Measurements from ENCODE around the gene HERC2.

Gene HERC2

GRCh38 chr15:28068930-28069329 is 253.0 kb downstream of the HERC2 start:
- no peak overlapping the region for H3K27ac ChIP-seq (ENCODE audit: poor library complexity, severe bottlenecking)
- H3K9me3 ChIP-seq (ENCODE audit: severe bottlenecking), result no peaks in the 10 kb centered on the region
- DNase-seq (ENCODE audit: low spot score) (no peak), ATAC-seq (ENCODE audit: low read depth) (no peak)
- no peaks in the 10 kb centered on the region for H3K4me1 ChIP-seq (ENCODE audit: insufficient read depth, poor library complexity, severe bottlenecking)
- no peak for TF ChIP-seq CTCF (IDR thresholded peaks at IDR 0.05; ENCODE audit: poor library complexity, severe bottlenecking)
- no peaks in the 10 kb centered on the region for H3K36me3 ChIP-seq (ENCODE audit: low read depth)
- no peak overlapping the region for H3K4me3 ChIP-seq (ENCODE audit: severe bottlenecking)
- peaks cover 5% of the 10 kb centered on the region for H3K27me3 ChIP-seq (ENCODE audit: insufficient read depth, poor library complexity, severe bottlenecking)

GRCh38 chr15:28066231-28066630 is 255.7 kb downstream of the HERC2 start:
- no peak for DNase-seq (ENCODE audit: low spot score)
- Histone ChIP-seq H3K36me3 (ENCODE audit: low read depth) (no peaks in the 10 kb centered on the region), H3K9me3 (ENCODE audit: severe bottlenecking) (no peaks in the 10 kb centered on the region), H3K4me3 (ENCODE audit: severe bottlenecking) (no peak overlapping the region), H3K4me1 (ENCODE audit: insufficient read depth, poor library complexity, severe bottlenecking) (no peaks in the 10 kb centered on the region), H3K27ac (ENCODE audit: poor library complexity, severe bottlenecking) (no peak overlapping the region), H3K27me3 (ENCODE audit: insufficient read depth, poor library complexity, severe bottlenecking) (peaks cover 5% of the 10 kb centered on the region)
- no peak for ATAC-seq (ENCODE audit: low read depth)
- no peak for TF ChIP-seq CTCF (IDR thresholded peaks at IDR 0.05; ENCODE audit: poor library complexity, severe bottlenecking)
